Measurements from ENCODE around the gene CATSPERD. TPM values are rescaled to one million over a fixed set of nuclear protein-coding genes. Genes with fewer than 3 reads are reported as not detected.

Gene CATSPERD
- total and polyA plus RNA-seq, 9 of the 15 experiments (the other 6 are each of a cell fraction or from before 2014, with no cell fraction given) = not detected

DNA sequence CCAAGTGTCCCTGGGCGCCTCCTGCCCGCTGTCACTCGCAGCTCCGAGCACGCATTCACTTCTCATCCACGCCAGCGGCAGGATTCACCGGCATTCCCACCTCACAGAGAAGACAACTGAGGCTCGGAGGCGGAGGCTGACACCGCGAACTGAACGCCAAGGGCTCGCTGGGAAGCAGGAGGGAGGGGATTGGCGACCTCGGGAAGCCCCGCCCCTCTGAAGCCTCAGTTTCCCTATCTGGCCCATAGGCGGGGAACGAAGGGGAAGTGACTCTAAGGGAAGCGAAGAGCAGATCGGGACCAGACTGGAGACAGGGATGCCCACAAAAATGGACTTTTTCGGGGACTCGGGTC is 40.4 kb upstream of the CATSPERD start (continued):
- TF ChIP-seq, protein P1, sequence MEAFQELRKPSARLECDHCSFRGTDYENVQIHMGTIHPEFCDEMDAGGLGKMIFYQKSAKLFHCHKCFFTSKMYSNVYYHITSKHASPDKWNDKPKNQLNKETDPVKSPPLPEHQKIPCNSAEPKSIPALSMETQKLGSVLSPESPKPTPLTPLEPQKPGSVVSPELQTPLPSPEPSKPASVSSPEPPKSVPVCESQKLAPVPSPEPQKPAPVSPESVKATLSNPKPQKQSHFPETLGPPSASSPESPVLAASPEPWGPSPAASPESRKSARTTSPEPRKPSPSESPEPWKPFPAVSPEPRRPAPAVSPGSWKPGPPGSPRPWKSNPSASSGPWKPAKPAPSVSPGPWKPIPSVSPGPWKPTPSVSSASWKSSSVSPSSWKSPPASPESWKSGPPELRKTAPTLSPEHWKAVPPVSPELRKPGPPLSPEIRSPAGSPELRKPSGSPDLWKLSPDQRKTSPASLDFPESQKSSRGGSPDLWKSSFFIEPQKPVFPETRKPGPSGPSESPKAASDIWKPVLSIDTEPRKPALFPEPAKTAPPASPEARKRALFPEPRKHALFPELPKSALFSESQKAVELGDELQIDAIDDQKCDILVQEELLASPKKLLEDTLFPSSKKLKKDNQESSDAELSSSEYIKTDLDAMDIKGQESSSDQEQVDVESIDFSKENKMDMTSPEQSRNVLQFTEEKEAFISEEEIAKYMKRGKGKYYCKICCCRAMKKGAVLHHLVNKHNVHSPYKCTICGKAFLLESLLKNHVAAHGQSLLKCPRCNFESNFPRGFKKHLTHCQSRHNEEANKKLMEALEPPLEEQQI (IDR thresholded peaks at IDR 0.05) = no peak
- TF ChIP-seq ADNP (tag; IDR thresholded peaks at IDR 0.05) (no peak), MYC (IDR thresholded peaks at IDR 0.05; ENCODE audit: low read depth, low read length) (no peak), MYC (CRISPR knock-in tag; IDR thresholded peaks at IDR 0.05; ENCODE audit: borderline replicate concordance, low read depth) (peak; percentile 68; the same call in 1 of the 2 replicates), SAP30 (IDR thresholded peaks at IDR 0.05; ENCODE audit: borderline replicate concordance, insufficient read depth, low read depth, low read length, poor library complexity, severe bottlenecking) (peak; percentile 76), HDAC8 (tag; IDR thresholded peaks at IDR 0.05) (no peak)
- TF ChIP-seq, protein P2, sequence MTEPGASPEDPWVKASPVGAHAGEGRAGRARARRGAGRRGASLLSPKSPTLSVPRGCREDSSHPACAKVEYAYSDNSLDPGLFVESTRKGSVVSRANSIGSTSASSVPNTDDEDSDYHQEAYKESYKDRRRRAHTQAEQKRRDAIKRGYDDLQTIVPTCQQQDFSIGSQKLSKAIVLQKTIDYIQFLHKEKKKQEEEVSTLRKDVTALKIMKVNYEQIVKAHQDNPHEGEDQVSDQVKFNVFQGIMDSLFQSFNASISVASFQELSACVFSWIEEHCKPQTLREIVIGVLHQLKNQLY (CRISPR knock-in tag; conservative IDR thresholded peaks at IDR 0.05) = no peak
- TF ChIP-seq, protein P3, sequence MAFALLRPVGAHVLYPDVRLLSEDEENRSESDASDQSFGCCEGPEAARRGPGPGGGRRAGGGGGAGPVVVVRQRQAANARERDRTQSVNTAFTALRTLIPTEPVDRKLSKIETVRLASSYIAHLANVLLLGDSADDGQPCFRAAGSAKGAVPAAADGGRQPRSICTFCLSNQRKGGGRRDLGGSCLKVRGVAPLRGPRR (CRISPR knock-in tag; IDR thresholded peaks at IDR 0.05) = no peak
- TF ChIP-seq, protein P4, sequence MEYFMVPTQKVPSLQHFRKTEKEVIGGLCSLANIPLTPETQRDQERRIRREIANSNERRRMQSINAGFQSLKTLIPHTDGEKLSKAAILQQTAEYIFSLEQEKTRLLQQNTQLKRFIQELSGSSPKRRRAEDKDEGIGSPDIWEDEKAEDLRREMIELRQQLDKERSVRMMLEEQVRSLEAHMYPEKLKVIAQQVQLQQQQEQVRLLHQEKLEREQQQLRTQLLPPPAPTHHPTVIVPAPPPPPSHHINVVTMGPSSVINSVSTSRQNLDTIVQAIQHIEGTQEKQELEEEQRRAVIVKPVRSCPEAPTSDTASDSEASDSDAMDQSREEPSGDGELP (CRISPR knock-in tag; IDR thresholded peaks at IDR 0.05; ENCODE audit: borderline replicate concordance) = no peak
- TF ChIP-seq, protein P5, sequence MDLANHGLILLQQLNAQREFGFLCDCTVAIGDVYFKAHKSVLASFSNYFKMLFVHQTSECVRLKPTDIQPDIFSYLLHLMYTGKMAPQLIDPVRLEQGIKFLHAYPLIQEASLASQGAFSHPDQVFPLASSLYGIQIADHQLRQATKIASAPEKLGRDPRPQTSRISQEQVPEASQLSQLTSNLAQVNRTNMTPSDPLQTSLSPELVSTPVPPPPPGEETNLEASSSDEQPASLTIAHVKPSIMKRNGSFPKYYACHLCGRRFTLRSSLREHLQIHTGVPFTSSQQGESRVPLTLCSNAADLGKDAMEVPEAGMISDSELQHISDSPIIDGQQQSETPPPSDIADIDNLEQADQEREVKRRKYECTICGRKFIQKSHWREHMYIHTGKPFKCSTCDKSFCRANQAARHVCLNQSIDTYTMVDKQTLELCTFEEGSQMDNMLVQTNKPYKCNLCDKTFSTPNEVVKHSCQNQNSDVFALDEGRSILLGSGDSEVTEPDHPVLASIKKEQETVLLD (IDR thresholded peaks at IDR 0.05) = peak; percentile 73; the same call in 1 of the 2 replicates

Measured in K562 (cell line).